Mucosa of descending colon (tissue), 3 donors: ENCODE results near the gene HK1. TPM values are rescaled to one million over a fixed set of nuclear protein-coding genes. Genes with fewer than 3 reads are reported as not detected.

Experiments used
- ATAC-seq: fragments of 200-7000 bp; cut with Tn5 transposase; one replicate; pipeline ENCODE4 v1.9.1; 2020; ENCODE audit warnings: mild to moderate bottlenecking, moderate library complexity
- DNase-seq, 3 donors: peaks; one replicate each; pipeline ENCODE4 v3.0.0-alpha.2; 2020
- H3K36me3 ChIP-seq: fragments of 200-600 bp; one replicate; pipeline ENCODE4 v1.8.0; 2021; ENCODE audit warnings: low read depth, mild to moderate bottlenecking
- H3K4me1 ChIP-seq: fragments of 200-600 bp; one replicate; pipeline ENCODE4 v1.8.0; 2021; ENCODE audit warnings: low read depth, mild to moderate bottlenecking
- H3K4me3 ChIP-seq: fragments of 200-600 bp; one replicate; pipeline ENCODE4 v1.8.0; 2021; ENCODE audit warnings: mild to moderate bottlenecking
- H3K9me3 ChIP-seq: fragments of 200-600 bp; one replicate; pipeline ENCODE4 v1.8.0; 2021; ENCODE audit warnings: mild to moderate bottlenecking
- CTCF ChIP-seq: fragments of 200-600 bp; IDR thresholded peaks from one replicate; pipeline ENCODE4 v1.8.0; 2022; ENCODE audit warnings: antibody characterized with exemption, mild to moderate bottlenecking
- intact Hi-C, 2 donors: fragments of 100-400 bp; cut with DNase I in 1 of 2; cut with micrococcal nuclease in 1 of 2; formaldehyde crosslinking; loops; one replicate each; pipeline versions ENCODE4 v1.11.0 to v1.11.1; 2022; cut with DNase I, micrococcal nuclease
- total RNA-seq, 3 donors: library from RNA; stranded (reverse); fragmentation: NEBNext Ultra II Directional in 2 of 3; extraction: Animal tissue kit (Norgen Biotek cat#: 25700) in 2 of 3; gene quantifications; one replicate each; pipeline versions ENCODE4 v1.2.1 to v1.2.4, GENCODE V29; 2021 to 2023
- donor health status: DM: no; HTN: no; CAD: no; lungs with moderate emphysema.
- donor health status: DM: no; HTN: no; CAD: no.
- donor health status: DM: no; HTN: yes; CAD: no.

The HK1 gene
- total RNA-seq, 3 donors from 2014 or later = 63.9 to 102 (median 81.3) TPM

- Histone ChIP-seq H3K9me3 (no peaks in the 10 kb centered on the region), H3K4me1 (peaks cover 34% of the 10 kb centered on the region), H3K36me3 (no peaks in the 10 kb centered on the region), H3K4me3 (no peak overlapping the region)
- ATAC-seq (peak; percentile 86), DNase-seq (peak in 1 of 3 donors; percentile 68)
- TF ChIP-seq CTCF = no peak
- intact Hi-C loops = no loop called here
These were observed 70.7 kb downstream of the HK1 start for GRCh38 chr10:69348816-69349541.

- ATAC-seq (no peak), DNase-seq (no peak)
- H3K4me1 ChIP-seq = peaks cover 34% of the 10 kb centered on the region
- H3K4me3 ChIP-seq = no peak overlapping the region
- H3K36me3 ChIP-seq = no peaks in the 10 kb centered on the region
- H3K9me3 ChIP-seq = no peaks in the 10 kb centered on the region
- intact Hi-C loops = no loop called here
- no peak for TF ChIP-seq CTCF
These were observed 71.2 kb downstream of the HK1 start for GRCh38 chr10:69349542-69349888.

- intact Hi-C loops = no loop called here
- ATAC-seq = no peak
- Histone ChIP-seq H3K9me3 (no peaks in the 10 kb centered on the region), H3K4me1 (peaks cover 22% of the 10 kb centered on the region), H3K4me3 (no peak overlapping the region), H3K36me3 (no peaks in the 10 kb centered on the region)
- TF ChIP-seq CTCF = no peak
- DNase-seq = no peak
These were observed 73.3 kb downstream of the HK1 start for GRCh38 chr10:69351589-69351988.

- TF ChIP-seq CTCF = no peak
- intact Hi-C loops = no loop called here
- Histone ChIP-seq H3K4me1 (peaks cover 22% of the 10 kb centered on the region), H3K36me3 (no peaks in the 10 kb centered on the region), H3K4me3 (no peak overlapping the region), H3K9me3 (no peaks in the 10 kb centered on the region)
- DNase-seq = no peak
- no peak for ATAC-seq
These were observed 74.4 kb downstream of the HK1 start for GRCh38 chr10:69352569-69353264.

GRCh38 chr10:69353977-69354635 is 75.8 kb downstream of the HK1 start:
- Histone ChIP-seq H3K9me3 (no peaks in the 10 kb centered on the region), H3K4me1 (peaks cover 9% of the 10 kb centered on the region), H3K4me3 (no peak overlapping the region), H3K36me3 (no peaks in the 10 kb centered on the region)
- DNase-seq = no peak
- no peak for TF ChIP-seq CTCF
- intact Hi-C loops = no loop called here
- ATAC-seq = no peak
